H9 (cell line): Measurements from ENCODE around the gene TMEM167B. TPM values are rescaled to one million over a fixed set of nuclear protein-coding genes. Genes with fewer than 3 reads are reported as not detected.
A peak's percentile ranks its signal among the peaks of the same experiment; 100 is the strongest.

ENCODE experiments used
- DNase-seq: peaks from one replicate; pipeline ENCODE4 v3.0.0-alpha.2; 2017
- H2AFZ ChIP-seq: one replicate; pipeline ENCODE4 v1.6.1; 2013; ENCODE audit warnings: mild to moderate bottlenecking, low read length, control low read depth, moderate library complexity
- H2AK5ac ChIP-seq: 2 replicates; pipeline ENCODE4 v1.6.1; 2013; ENCODE audit warnings: low read length, control low read depth, mixed read lengths; ENCODE audit not compliant: insufficient read length
- H2BK120ac ChIP-seq: one replicate; pipeline ENCODE4 v1.6.1; 2013; ENCODE audit warnings: low read depth, mild to moderate bottlenecking, low read length, control low read depth, inconsistent platforms; ENCODE audit not compliant: poor library complexity, severe bottlenecking
- H2BK12ac ChIP-seq: 2 replicates; pipeline ENCODE4 v1.6.1; 2013; ENCODE audit warnings: low read length, control low read depth, mixed read lengths, low read depth; ENCODE audit not compliant: insufficient read length
- H2BK15ac ChIP-seq: 2 replicates; pipeline ENCODE4 v1.6.1; 2013; ENCODE audit warnings: low read depth, low read length, control low read depth
- H2BK20ac ChIP-seq: one replicate; pipeline ENCODE4 v1.6.1; 2013; ENCODE audit warnings: low read depth, mild to moderate bottlenecking, low read length, control low read depth, inconsistent platforms; ENCODE audit not compliant: poor library complexity, severe bottlenecking
- H2BK5ac ChIP-seq: 2 replicates; pipeline ENCODE4 v1.6.1; 2013; ENCODE audit warnings: low read length, control low read depth, mixed read lengths; ENCODE audit not compliant: insufficient read length
- H3K14ac ChIP-seq: 2 replicates; pipeline ENCODE4 v1.6.1; 2013; ENCODE audit warnings: low read length, control low read depth; ENCODE audit not compliant: insufficient read depth
- H3K18ac ChIP-seq: 2 replicates; pipeline ENCODE4 v1.6.1; 2013; ENCODE audit warnings: low read depth, mild to moderate bottlenecking, mixed read lengths, low read length, control low read depth; ENCODE audit not compliant: insufficient read length
- H3K23ac ChIP-seq: 2 replicates; pipeline ENCODE4 v1.6.1; 2013; ENCODE audit warnings: low read length, control low read depth, mixed read lengths, low read depth; ENCODE audit not compliant: insufficient read length
- H3K23me2 ChIP-seq: 2 replicates; pipeline ENCODE4 v1.6.1; 2013; ENCODE audit warnings: low read depth, mild to moderate bottlenecking, mixed read lengths, low read length, control low read depth; ENCODE audit not compliant: insufficient read length, poor library complexity, severe bottlenecking
- H3K27ac ChIP-seq: 2 replicates; pipeline ENCODE4 v1.5.1; 2013; ENCODE audit warnings: low read length, control low read depth, mixed read lengths, low read depth; ENCODE audit not compliant: insufficient read length
- H3K27me3 ChIP-seq: 2 replicates; pipeline ENCODE4 v1.6.1; 2013; ENCODE audit warnings: low read length, control low read depth, inconsistent platforms; ENCODE audit not compliant: insufficient read depth
- H3K4ac ChIP-seq: 2 replicates; pipeline ENCODE4 v1.6.1; 2013; ENCODE audit warnings: low read depth, mild to moderate bottlenecking, control low read depth, inconsistent platforms, low read length, moderate library complexity
- H3K4me1 ChIP-seq: 2 replicates; pipeline ENCODE4 v1.6.1; 2013; ENCODE audit warnings: low read length, control low read depth, inconsistent platforms; ENCODE audit not compliant: insufficient read depth
- H3K4me2 ChIP-seq: 2 replicates; pipeline ENCODE4 v1.6.1; 2013; ENCODE audit warnings: low read length, control low read depth, mixed read lengths; ENCODE audit not compliant: insufficient read length, insufficient read depth
- H3K56ac ChIP-seq: 2 replicates; pipeline ENCODE4 v1.6.1; 2013; ENCODE audit warnings: low read depth, mild to moderate bottlenecking, mixed read lengths, low read length, control low read depth; ENCODE audit not compliant: insufficient read length
- H3K79me1 ChIP-seq: 2 replicates; pipeline ENCODE4 v1.6.1; 2013; ENCODE audit warnings: low read depth, mild to moderate bottlenecking, moderate library complexity, low read length, control low read depth, inconsistent platforms; ENCODE audit not compliant: insufficient read depth, poor library complexity, severe bottlenecking
- H3K79me2 ChIP-seq: 2 replicates; pipeline ENCODE4 v1.6.1; 2013; ENCODE audit warnings: low read length, control low read depth, inconsistent platforms; ENCODE audit not compliant: insufficient read depth
- H3K9ac ChIP-seq: 2 replicates; pipeline ENCODE4 v1.6.1; 2013; ENCODE audit warnings: low read length, control low read depth, mixed read lengths; ENCODE audit not compliant: insufficient read length; ENCODE audit errors: extremely low read depth
- H3K9me3 ChIP-seq: one replicate; pipeline ENCODE4 v1.6.1; 2013; ENCODE audit warnings: low read depth, low read length, inconsistent platforms; ENCODE audit not compliant: control insufficient read depth
- H3T11ph ChIP-seq: one replicate; pipeline ENCODE4 v1.6.1; 2013; ENCODE audit warnings: mild to moderate bottlenecking, low read length, control low read depth, inconsistent platforms
- H4K20me1 ChIP-seq: one replicate; pipeline ENCODE4 v1.6.1; 2013; ENCODE audit not compliant: control insufficient read depth, insufficient read length, insufficient read depth
- H4K5ac ChIP-seq: 2 replicates; pipeline ENCODE4 v1.6.1; 2013; ENCODE audit warnings: low read depth, mild to moderate bottlenecking, mixed read lengths, low read length, control low read depth; ENCODE audit not compliant: insufficient read length
- H4K8ac ChIP-seq: replicated peaks from 2 replicates; pipeline ENCODE4 v1.6.1; 2013; ENCODE audit warnings: low read length, control low read depth, mixed read lengths, low read depth; ENCODE audit not compliant: insufficient read length
- H4K91ac ChIP-seq: 2 replicates; pipeline ENCODE4 v1.6.1; 2013; ENCODE audit warnings: low read depth, mild to moderate bottlenecking, moderate library complexity, mixed read lengths, low read length, control low read depth; ENCODE audit not compliant: insufficient read length
- H3K27ac Mint-ChIP-seq, 3 experiments: 2 replicates in 2 of 3; 3 replicates in 1 of 3; pipeline ENCODE4 v1.8.0; 2020 to 2021; ENCODE audit warnings: mixed read lengths in 3 of 3, mild to moderate bottlenecking in 1 of 3, moderate library complexity in 1 of 3
- H3K27me3 Mint-ChIP-seq: 2 replicates; pipeline ENCODE4 v1.8.0; 2021; ENCODE audit warnings: low read depth, mild to moderate bottlenecking, moderate library complexity, mixed read lengths
- H3K36me3 Mint-ChIP-seq, 3 experiments: 2 replicates in 2 of 3; 3 replicates in 1 of 3; pipeline ENCODE4 v1.8.0; 2020 to 2021; ENCODE audit warnings: low read depth in 3 of 3, mixed read lengths in 3 of 3; ENCODE audit not compliant: insufficient read depth in 1 of 3
- H3K4me1 Mint-ChIP-seq, 2 experiments: 2 replicates each; pipeline ENCODE4 v1.8.0; 2020; ENCODE audit warnings: mixed read lengths in 2 of 2
- H3K4me3 Mint-ChIP-seq, 2 experiments: 2 replicates in 1 of 2; 3 replicates in 1 of 2; pipeline ENCODE4 v1.8.0; 2020 to 2021; ENCODE audit warnings: mild to moderate bottlenecking in 2 of 2, mixed read lengths in 2 of 2, moderate library complexity in 1 of 2
- H3K9me3 Mint-ChIP-seq, 2 experiments: 2 replicates in 1 of 2; 3 replicates in 1 of 2; pipeline ENCODE4 v1.8.0; 2020; ENCODE audit warnings: mild to moderate bottlenecking in 2 of 2, mixed read lengths in 2 of 2, moderate library complexity in 1 of 2
- CTCF ChIP-seq: fragments of 200-600 bp; sonication (generic); conservative IDR thresholded peaks from 3 replicates; pipeline ENCODE4 v1.8.0; 2021; ENCODE audit warnings: antibody characterized with exemption, mild to moderate bottlenecking
- WGBS: extraction: QIAGEN DNeasy Blood & Tissue Kit; methylation state at CpG from one replicate; pipeline ENCODE4 v1.1.7; 2013; ENCODE audit warnings: missing lambda C conversion rate, low lambda C conversion rate, mixed read lengths; ENCODE audit not compliant: insufficient read length; ENCODE audit errors: extremely low coverage; 5-methylcytosine and 5-hydroxymethylcytosine counted together
- total RNA-seq: library from RNA; stranded (reverse); gene quantifications from 2 replicates; pipeline ENCODE4 v1.2.1, GENCODE V29; 2021

The TMEM167B gene
- total RNA-seq, 1 experiment from 2014 or later: 13.9 TPM

- Mint-ChIP-seq H3K9me3 (no peaks in the 10 kb centered on the region), H3K27ac (0 out of 7 replicates have a peak overlapping the region, but pooled peaks of 1 of the 3 experiments have one; percentile 16), H3K27me3 (no peaks in the 10 kb centered on the region), H3K4me1 (peaks cover 15 to 18% of the 10 kb centered on the region in 2 experiments), H3K4me3 (no peak overlapping the region), H3K36me3 (peaks cover 0 to 17% (median 13%) of the 10 kb centered on the region in 3 experiments; a peak in 5 of 7 replicates)
- Histone ChIP-seq H3K27me3 (no peaks in the 10 kb centered on the region), H2BK15ac (no peak overlapping the region), H4K8ac (no peak overlapping the region), H3K27ac (no peak overlapping the region), H3K23ac (no peak overlapping the region), H2BK12ac (no peak overlapping the region), H4K91ac (no peak overlapping the region), H3K4me1 (no peaks in the 10 kb centered on the region), H2BK120ac (no peak overlapping the region), H2BK20ac (no peak overlapping the region), H3K9me3 (no peaks in the 10 kb centered on the region), H3K79me2 (0 out of 2 replicates have a peak, but pooled peaks cover 2% of the 10 kb centered on the region), H3K4me2 (no peak overlapping the region), H3K23me2 (peaks cover 6% of the 10 kb centered on the region), H3K9ac (no peak overlapping the region), H4K5ac (no peak overlapping the region), H3K79me1 (no peaks in the 10 kb centered on the region), H2AK5ac (no peak overlapping the region), H2AFZ (no peak overlapping the region), H3T11ph (no peak overlapping the region), H4K20me1 (no peaks in the 10 kb centered on the region), H3K4ac (no peak overlapping the region), H3K18ac (no peak overlapping the region), H3K56ac (no peak overlapping the region), H2BK5ac (no peak overlapping the region), H3K14ac (no peak overlapping the region)
- WGBS: no CpG with 5 or more reads among the region's 7 CpGs
- TF ChIP-seq CTCF: no peak
- DNase-seq: no peak
Measured at GRCh38 chr1:109094377-109094803, 3.8 kb downstream of the TMEM167B start.
